ENCODE data around the gene ATP6V0A1.
"Not testable (repeated sequence)": the region's sequence is repeated elsewhere in the genome, so short reads cannot be mapped to it uniquely, and the experiment has no call there.

Gene ATP6V0A1

GRCh38 chr17:42476411-42476810 lies 17.7 kb downstream of the ATP6V0A1 start:
- Histone ChIP-seq H2AK5ac (ENCODE audit: low read length) (no peak overlapping the region), H3K18ac (ENCODE audit: low read length) (no peak overlapping the region), H3K4me1 (ENCODE audit: control insufficient read depth, low read depth, low read length) (no peaks in the 10 kb centered on the region), H3K36me3 (ENCODE audit: control insufficient read depth, insufficient read depth, low read length) (peaks cover 5% of the 10 kb centered on the region), H3K27ac (ENCODE audit: low read depth, low read length) (no peak overlapping the region), H3K4me2 (ENCODE audit: low read length) (no peak overlapping the region), H2BK120ac (ENCODE audit: low read depth, low read length) (no peak overlapping the region), H3K79me2 (ENCODE audit: control insufficient read depth, insufficient read depth, low read length) (no peaks in the 10 kb centered on the region), H3K56ac (ENCODE audit: low read length) (no peak overlapping the region), H2BK15ac (replicated peaks; ENCODE audit: low read depth) (no peak overlapping the region), H3K4me3 (ENCODE audit: low read length) (no peak overlapping the region), H4K5ac (ENCODE audit: low read length) (no peak overlapping the region), H4K8ac (ENCODE audit: low read depth, low read length) (no peak overlapping the region), H3K23ac (ENCODE audit: low read length) (no peak overlapping the region), H3K9ac (ENCODE audit: low read length) (no peak overlapping the region), H3K27me3 (ENCODE audit: insufficient read depth, low read length, poor library complexity) (no peaks in the 10 kb centered on the region), H3K4ac (ENCODE audit: low read depth, low read length) (no peak overlapping the region), H2BK5ac (ENCODE audit: low read length) (no peak overlapping the region), H3K79me1 (ENCODE audit: low read length) (no peaks in the 10 kb centered on the region)
- no CpG with 5 or more reads among the region's 2 CpGs for WGBS (ENCODE audit: extremely low coverage, insufficient coverage, low lambda C conversion rate)
- no peak for DNase-seq

- no CpG with 5 or more reads among the region's 3 CpGs for WGBS (ENCODE audit: extremely low coverage, insufficient coverage, low lambda C conversion rate)
- H3K36me3 ChIP-seq (ENCODE audit: control insufficient read depth, insufficient read depth, low read length), result peaks cover 5% of the 10 kb centered on the region
These were observed 18.5 kb downstream of the ATP6V0A1 start for GRCh38 chr17:42477173-42477572.

GRCh38 chr17:42477824-42478223 lies 19.1 kb downstream of the ATP6V0A1 start:
- not testable (repeated sequence) for H3K9ac ChIP-seq (ENCODE audit: low read length); H3K79me1 ChIP-seq (ENCODE audit: low read length); H2BK15ac ChIP-seq (replicated peaks; ENCODE audit: low read depth); H3K56ac ChIP-seq (ENCODE audit: low read length); H2BK5ac ChIP-seq (ENCODE audit: low read length); H3K27ac ChIP-seq (ENCODE audit: low read depth, low read length); DNase-seq; H3K4me1 ChIP-seq (ENCODE audit: control insufficient read depth, low read depth, low read length); H3K36me3 ChIP-seq (ENCODE audit: control insufficient read depth, insufficient read depth, low read length); H3K4ac ChIP-seq (ENCODE audit: low read depth, low read length); H3K4me3 ChIP-seq (ENCODE audit: low read length); H3K79me2 ChIP-seq (ENCODE audit: control insufficient read depth, insufficient read depth, low read length); H3K23ac ChIP-seq (ENCODE audit: low read length); H3K18ac ChIP-seq (ENCODE audit: low read length); H2BK120ac ChIP-seq (ENCODE audit: low read depth, low read length); H3K4me2 ChIP-seq (ENCODE audit: low read length); H3K27me3 ChIP-seq (ENCODE audit: insufficient read depth, low read length, poor library complexity); H4K8ac ChIP-seq (ENCODE audit: low read depth, low read length); H2AK5ac ChIP-seq (ENCODE audit: low read length); H4K5ac ChIP-seq (ENCODE audit: low read length)
- no CpG with 5 or more reads among the region's 1 CpG for WGBS (ENCODE audit: extremely low coverage, insufficient coverage, low lambda C conversion rate)

More at GRCh38 chr17:42477173-42477572, 18.5 kb downstream of the ATP6V0A1 start:
- Histone ChIP-seq H3K4ac (ENCODE audit: low read depth, low read length) (no peak overlapping the region), H2AK5ac (ENCODE audit: low read length) (no peak overlapping the region), H3K18ac (ENCODE audit: low read length) (no peak overlapping the region), H3K79me1 (ENCODE audit: low read length) (no peaks in the 10 kb centered on the region), H3K4me2 (ENCODE audit: low read length) (no peak overlapping the region), H3K4me1 (ENCODE audit: control insufficient read depth, low read depth, low read length) (no peaks in the 10 kb centered on the region), H3K27me3 (ENCODE audit: insufficient read depth, low read length, poor library complexity) (no peaks in the 10 kb centered on the region), H3K56ac (ENCODE audit: low read length) (no peak overlapping the region), H3K23ac (ENCODE audit: low read length) (no peak overlapping the region), H4K8ac (ENCODE audit: low read depth, low read length) (no peak overlapping the region), H4K5ac (ENCODE audit: low read length) (no peak overlapping the region), H2BK120ac (ENCODE audit: low read depth, low read length) (no peak overlapping the region), H3K4me3 (ENCODE audit: low read length) (no peak overlapping the region), H3K9ac (ENCODE audit: low read length) (no peak overlapping the region), H2BK5ac (ENCODE audit: low read length) (no peak overlapping the region), H3K27ac (ENCODE audit: low read depth, low read length) (no peak overlapping the region), H2BK15ac (replicated peaks; ENCODE audit: low read depth) (no peak overlapping the region), H3K79me2 (ENCODE audit: control insufficient read depth, insufficient read depth, low read length) (no peaks in the 10 kb centered on the region)
- no peak for DNase-seq

GRCh38 chr17:42484304-42484703 lies 25.6 kb downstream of the ATP6V0A1 start:
- Histone ChIP-seq H2BK15ac (replicated peaks; ENCODE audit: low read depth) (no peak overlapping the region), H3K56ac (ENCODE audit: low read length) (no peak overlapping the region), H3K27ac (ENCODE audit: low read depth, low read length) (no peak overlapping the region), H3K79me2 (ENCODE audit: control insufficient read depth, insufficient read depth, low read length) (no peaks in the 10 kb centered on the region), H2AK5ac (ENCODE audit: low read length) (no peak overlapping the region), H3K27me3 (ENCODE audit: insufficient read depth, low read length, poor library complexity) (no peaks in the 10 kb centered on the region), H3K36me3 (ENCODE audit: control insufficient read depth, insufficient read depth, low read length) (peaks cover 2% of the 10 kb centered on the region), H3K4me2 (ENCODE audit: low read length) (no peak overlapping the region), H4K8ac (ENCODE audit: low read depth, low read length) (no peak overlapping the region), H3K9ac (ENCODE audit: low read length) (no peak overlapping the region), H3K18ac (ENCODE audit: low read length) (no peak overlapping the region), H2BK5ac (ENCODE audit: low read length) (no peak overlapping the region), H4K5ac (ENCODE audit: low read length) (no peak overlapping the region), H3K4ac (ENCODE audit: low read depth, low read length) (no peak overlapping the region), H2BK120ac (ENCODE audit: low read depth, low read length) (no peak overlapping the region), H3K79me1 (ENCODE audit: low read length) (no peaks in the 10 kb centered on the region), H3K4me3 (ENCODE audit: low read length) (no peak overlapping the region), H3K4me1 (ENCODE audit: control insufficient read depth, low read depth, low read length) (no peaks in the 10 kb centered on the region), H3K23ac (ENCODE audit: low read length) (no peak overlapping the region)
- no peak for DNase-seq
- WGBS (ENCODE audit: extremely low coverage, insufficient coverage, low lambda C conversion rate), result no CpG with 5 or more reads among the region's 7 CpGs

GRCh38 chr17:42485680-42486079 lies 27.0 kb downstream of the ATP6V0A1 start:
- no peaks in the 10 kb centered on the region for H3K27me3 ChIP-seq (ENCODE audit: insufficient read depth, low read length, poor library complexity)
- no peak overlapping the region for H2BK120ac ChIP-seq (ENCODE audit: low read depth, low read length)
- DNase-seq, result no peak
- H3K36me3 ChIP-seq (ENCODE audit: control insufficient read depth, insufficient read depth, low read length), result peaks cover 6% of the 10 kb centered on the region
- H2AK5ac ChIP-seq (ENCODE audit: low read length), result no peak overlapping the region
- no peak overlapping the region for H3K56ac ChIP-seq (ENCODE audit: low read length)
- no peak overlapping the region for H3K9ac ChIP-seq (ENCODE audit: low read length)
- no peak overlapping the region for H3K4ac ChIP-seq (ENCODE audit: low read depth, low read length)
- no peak overlapping the region for H3K4me3 ChIP-seq (ENCODE audit: low read length)
- no peak overlapping the region for H3K23ac ChIP-seq (ENCODE audit: low read length)
- no peak overlapping the region for H4K8ac ChIP-seq (ENCODE audit: low read depth, low read length)
- H4K5ac ChIP-seq (ENCODE audit: low read length), result no peak overlapping the region
- H3K27ac ChIP-seq (ENCODE audit: low read depth, low read length), result no peak overlapping the region
- no peak overlapping the region for H3K4me2 ChIP-seq (ENCODE audit: low read length)
- H2BK5ac ChIP-seq (ENCODE audit: low read length), result no peak overlapping the region
- no peaks in the 10 kb centered on the region for H3K79me2 ChIP-seq (ENCODE audit: control insufficient read depth, insufficient read depth, low read length)
- H3K18ac ChIP-seq (ENCODE audit: low read length), result no peak overlapping the region
- no peak overlapping the region for H2BK15ac ChIP-seq (replicated peaks; ENCODE audit: low read depth)
- H3K79me1 ChIP-seq (ENCODE audit: low read length), result no peaks in the 10 kb centered on the region
- no peaks in the 10 kb centered on the region for H3K4me1 ChIP-seq (ENCODE audit: control insufficient read depth, low read depth, low read length)

GRCh38 chr17:42488032-42488431 lies 29.4 kb downstream of the ATP6V0A1 start:
- H2BK5ac ChIP-seq (ENCODE audit: low read length), result no peak overlapping the region
- peaks cover 6% of the 10 kb centered on the region for H3K36me3 ChIP-seq (ENCODE audit: control insufficient read depth, insufficient read depth, low read length)
- H3K79me2 ChIP-seq (ENCODE audit: control insufficient read depth, insufficient read depth, low read length), result no peaks in the 10 kb centered on the region
- H3K27ac ChIP-seq (ENCODE audit: low read depth, low read length), result no peak overlapping the region
- no peak overlapping the region for H4K5ac ChIP-seq (ENCODE audit: low read length)
- WGBS (ENCODE audit: extremely low coverage, insufficient coverage, low lambda C conversion rate), result no CpG with 5 or more reads among the region's 1 CpG
- no peak overlapping the region for H3K4ac ChIP-seq (ENCODE audit: low read depth, low read length)
- no peak overlapping the region for H2AK5ac ChIP-seq (ENCODE audit: low read length)
- no peak overlapping the region for H3K4me3 ChIP-seq (ENCODE audit: low read length)
- no peak overlapping the region for H2BK15ac ChIP-seq (replicated peaks; ENCODE audit: low read depth)
- H4K8ac ChIP-seq (ENCODE audit: low read depth, low read length), result no peak overlapping the region
- no peak for DNase-seq
- no peaks in the 10 kb centered on the region for H3K79me1 ChIP-seq (ENCODE audit: low read length)
- H2BK120ac ChIP-seq (ENCODE audit: low read depth, low read length), result no peak overlapping the region
- H3K27me3 ChIP-seq (ENCODE audit: insufficient read depth, low read length, poor library complexity), result no peaks in the 10 kb centered on the region
- H3K23ac ChIP-seq (ENCODE audit: low read length), result no peak overlapping the region
- no peak overlapping the region for H3K4me2 ChIP-seq (ENCODE audit: low read length)
- H3K18ac ChIP-seq (ENCODE audit: low read length), result no peak overlapping the region
- H3K4me1 ChIP-seq (ENCODE audit: control insufficient read depth, low read depth, low read length), result no peaks in the 10 kb centered on the region
- no peak overlapping the region for H3K56ac ChIP-seq (ENCODE audit: low read length)
- no peak overlapping the region for H3K9ac ChIP-seq (ENCODE audit: low read length)
